K562 treated with DMSO at 1 percent for 4 hours (cell line): ENCODE measurements around the gene XRCC4. TPM values are rescaled to one million over a fixed set of nuclear protein-coding genes. Genes with fewer than 3 reads are reported as not detected.

Source experiments
- total RNA-seq: library from RNA; unstranded; fragments of 300-600 nt; gene quantifications from 2 replicates; pipeline ENCODE4 v1.2.3, GENCODE V29; 2022; ENCODE audit not compliant: insufficient read depth

The XRCC4 gene
- 7.8 and 11.2 TPM in 2 replicates for total RNA-seq

DNA sequence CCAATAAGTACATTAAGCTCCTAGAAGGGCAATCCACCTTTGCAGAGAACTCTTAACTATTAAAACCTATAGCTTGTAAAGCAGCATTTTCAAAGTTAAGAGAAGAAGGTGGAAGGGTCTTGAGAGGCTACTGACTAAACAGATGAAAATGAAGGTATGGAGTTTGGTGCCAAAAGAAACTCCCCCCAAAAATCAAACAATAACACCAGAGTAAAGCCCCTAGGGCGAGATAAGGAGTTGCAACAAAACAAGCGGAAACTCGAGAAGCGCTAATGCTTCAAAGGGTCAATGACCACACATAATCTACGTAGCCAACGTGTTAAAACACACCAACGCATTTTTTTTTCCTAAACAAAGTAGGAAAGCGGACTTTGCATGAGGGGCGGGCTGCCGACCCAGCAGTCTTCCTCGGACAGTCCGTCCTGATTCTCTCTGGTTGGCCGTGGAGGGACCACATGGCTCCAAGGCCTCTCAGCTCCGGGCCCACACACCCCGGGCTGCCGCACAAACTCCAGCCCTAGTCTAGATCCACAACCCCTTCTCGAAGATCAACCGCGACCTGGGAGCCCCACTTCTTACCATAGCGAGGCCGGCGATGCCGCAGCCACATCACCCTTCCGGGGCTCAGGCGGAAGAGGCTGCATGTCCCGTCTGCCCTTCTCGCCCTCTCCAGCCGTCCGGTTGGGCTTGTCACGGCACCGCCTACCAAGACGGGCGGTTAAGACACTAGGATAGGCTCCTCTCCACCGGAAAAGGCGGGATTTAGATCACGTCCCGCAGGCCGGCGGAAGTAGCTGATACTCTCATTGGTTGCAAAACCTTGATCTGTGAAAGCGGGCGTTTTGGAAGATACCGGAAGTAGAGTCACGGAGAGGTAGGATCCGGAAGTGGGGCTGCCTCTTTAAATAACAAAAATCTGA is at the start of gene XRCC4, which contains the start of gene TMEM167A:
TSS of gene XRCC4 (plus strand) at position 806 of the 920 bp plus-strand sequence. CDS start 27,373 bp downstream, outside the sequence.
TSS of gene TMEM167A (minus strand) at position 653 of the 920 bp plus-strand sequence. CDS start at position 582, 71 bp downstream.

Other genes starting within 250 kb of the XRCC4 start
- gene TMEM167A, start 153 bp upstream of the XRCC4 start, total RNA-seq, result 28.0 and 32.4 TPM in 2 replicates